GM18858 (cell line): ENCODE data around the gene TSN.
A peak's percentile ranks its signal among the peaks of the same experiment; 100 is the strongest.
"Not testable (repeated sequence)": the region's sequence is repeated elsewhere in the genome, so short reads cannot be mapped to it uniquely, and the experiment has no call there.

Experiments used
- ATAC-seq: cut with Tn5 transposase; IDR thresholded peaks from one replicate; pipeline ENCODE4 v1.9.1; 2021; ENCODE audit not compliant: unreplicated experiment

Gene TSN

GRCh38 chr2:121755237-121756111, at the start of gene TSN:
TSN (plus strand) TSS chr2:121755651; CDS start chr2:121755780, 129 bp downstream.
- ATAC-seq: peak; percentile 98

- no peak for ATAC-seq
Observed at GRCh38 chr2:121705958-121706357, 49.5 kb upstream of the TSN start.

- ATAC-seq: no peak
Observed at GRCh38 chr2:121707344-121707919, 48.0 kb upstream of the TSN start.

- ATAC-seq: no peak
Observed at GRCh38 chr2:121707920-121708361, 47.5 kb upstream of the TSN start.

- no peak for ATAC-seq
Observed at GRCh38 chr2:121709776-121710469, 45.5 kb upstream of the TSN start.

- no peak for ATAC-seq
Observed at GRCh38 chr2:121710470-121711170, 44.8 kb upstream of the TSN start.

- not testable (repeated sequence) for ATAC-seq
Observed at GRCh38 chr2:121711481-121711880, 44.0 kb upstream of the TSN start.

GRCh38 chr2:121716126-121716525, 39.3 kb upstream of the TSN start:
- ATAC-seq: no peak

- ATAC-seq: no peak
Observed at GRCh38 chr2:121717529-121717928, 37.9 kb upstream of the TSN start.

GRCh38 chr2:121721926-121722325, 33.5 kb upstream of the TSN start:
- no peak for ATAC-seq

GRCh38 chr2:121722479-121722878, 33.0 kb upstream of the TSN start:
- ATAC-seq: no peak

- ATAC-seq: no peak
Observed at GRCh38 chr2:121723316-121723715, 32.1 kb upstream of the TSN start.

- ATAC-seq: no peak
Observed at GRCh38 chr2:121727332-121727731, 28.1 kb upstream of the TSN start.

- no peak for ATAC-seq
Observed at GRCh38 chr2:121727950-121728349, 27.5 kb upstream of the TSN start.

GRCh38 chr2:121731366-121731765, 24.1 kb upstream of the TSN start:
- no peak for ATAC-seq

- not testable (repeated sequence) for ATAC-seq
Observed at GRCh38 chr2:121734544-121734943, 20.9 kb upstream of the TSN start.

GRCh38 chr2:121735518-121736074, 19.9 kb upstream of the TSN start:
- ATAC-seq: no peak

GRCh38 chr2:121736140-121736461, 19.4 kb upstream of the TSN start:
- ATAC-seq: peak; percentile 0

GRCh38 chr2:121736462-121737336, 18.8 kb upstream of the TSN start, which contains the start of gene NIFK:
NIFK (minus strand) TSS chr2:121736875; CDS start chr2:121736850, 25 bp downstream.
- peak; percentile 78 for ATAC-seq

- ATAC-seq: no peak
Observed at GRCh38 chr2:121740973-121741372, 14.5 kb upstream of the TSN start.
